ENCODE results near the gene OR2L5. TPM values are rescaled to one million over a fixed set of nuclear protein-coding genes. Genes with fewer than 3 reads are reported as not detected.

The OR2L5 gene, protein sequence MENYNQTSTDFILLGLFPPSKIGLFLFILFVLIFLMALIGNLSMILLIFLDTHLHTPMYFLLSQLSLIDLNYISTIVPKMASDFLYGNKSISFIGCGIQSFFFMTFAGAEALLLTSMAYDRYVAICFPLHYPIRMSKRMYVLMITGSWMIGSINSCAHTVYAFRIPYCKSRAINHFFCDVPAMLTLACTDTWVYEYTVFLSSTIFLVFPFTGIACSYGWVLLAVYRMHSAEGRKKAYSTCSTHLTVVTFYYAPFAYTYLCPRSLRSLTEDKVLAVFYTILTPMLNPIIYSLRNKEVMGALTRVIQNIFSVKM
- total RNA-seq (2022; extraction: Qiagen RNA extraction): not detected in 5 replicates

DNA sequence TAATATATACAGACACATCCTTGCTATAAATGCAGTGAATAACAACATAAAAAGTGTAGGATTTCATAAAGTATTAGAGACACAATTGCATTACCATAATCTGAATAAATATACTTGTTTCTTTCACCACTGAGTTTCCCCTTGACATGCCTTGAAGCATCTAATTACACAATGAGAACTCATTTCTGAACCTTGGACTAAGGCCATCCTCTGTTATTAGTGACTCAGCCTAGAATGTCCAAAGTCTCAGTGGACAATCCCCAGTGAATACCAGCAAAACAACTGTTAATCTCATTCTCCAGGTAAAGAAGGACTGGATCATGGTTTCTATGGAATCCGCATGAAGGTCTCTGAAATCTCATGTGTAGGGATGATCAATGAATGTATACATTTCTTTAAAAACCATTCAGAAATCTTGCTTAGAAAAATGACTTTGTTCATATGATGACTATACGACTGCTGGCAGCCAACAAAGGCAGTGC, at the start of gene OR2L5:
OR2L5 (plus strand) TSS at position 432 of the 482 bp plus-strand sequence. CDS start 8,288 bp downstream, outside the sequence.

DNA sequence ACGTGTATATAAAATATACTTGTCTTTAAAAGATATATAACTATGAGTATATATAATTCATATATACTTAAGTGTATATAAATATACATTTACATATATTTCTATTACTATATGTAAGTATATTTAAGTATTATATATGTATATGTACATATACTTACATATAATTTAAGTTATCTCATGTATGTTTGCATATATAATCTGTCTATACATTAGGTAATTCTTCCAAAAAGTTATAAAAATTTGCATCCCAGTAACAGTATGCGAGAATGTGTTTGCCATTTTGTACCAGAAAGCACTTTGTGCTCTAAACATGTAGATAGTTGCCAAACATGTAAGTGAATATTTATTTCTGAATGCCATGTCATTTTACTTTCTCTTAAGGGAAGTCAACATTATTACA, 48.5 kb upstream of the OR2L5 start, which contains the start of gene OR2AK2:
OR2AK2 (plus strand) TSS at position 301 of the 400 bp plus-strand sequence. CDS start 144 bp downstream, outside the sequence.

DNA sequence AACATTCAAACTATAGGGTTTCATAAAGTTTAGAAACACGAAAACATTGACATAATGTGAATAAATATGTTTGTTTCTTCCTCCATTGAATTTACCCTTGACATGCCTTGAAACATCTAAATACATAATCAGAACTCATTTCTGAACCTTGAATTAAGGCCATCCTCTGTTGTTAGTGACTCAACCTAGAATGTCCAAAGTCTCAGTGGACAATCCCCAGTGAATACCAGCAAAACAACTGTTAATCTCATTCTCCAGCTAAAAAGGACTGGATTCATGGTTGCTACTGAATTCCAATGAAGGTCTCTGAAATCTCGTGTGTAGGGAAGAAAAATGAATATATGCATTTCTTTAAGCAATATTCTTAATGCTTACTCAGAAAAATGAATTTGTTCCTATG, 16.3 kb downstream of the OR2L5 start, which contains the start of gene OR2L2:
OR2L2 (plus strand) TSS at position 301 of the 400 bp plus-strand sequence. CDS start 8,198 bp downstream, outside the sequence.

DNA sequence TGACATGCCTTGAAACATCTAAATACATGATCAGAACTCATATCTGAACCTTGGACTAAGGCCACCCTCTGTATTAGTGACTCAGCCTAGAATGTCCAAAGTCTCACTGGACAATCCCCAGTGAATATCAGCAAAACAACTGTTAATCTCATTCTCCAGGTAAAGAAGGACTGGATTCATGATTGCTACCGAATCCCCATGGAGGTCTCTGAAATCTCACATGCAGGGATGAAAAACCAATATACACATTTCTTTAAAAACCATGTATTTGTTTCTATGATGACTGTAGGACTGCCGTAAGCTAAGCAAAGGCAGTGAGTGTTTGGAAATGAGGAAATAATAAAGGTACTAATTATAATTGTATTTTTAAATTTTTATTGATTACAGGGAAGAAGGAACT, 33.1 kb downstream of the OR2L5 start, which contains the start of gene OR2L3:
OR2L3 (plus strand) TSS at position 301 of the 400 bp plus-strand sequence. CDS start 13,846 bp downstream, outside the sequence.

Other genes with a start within 250 kb of the OR2L5 start
- not detected in 5 replicates for gene OR14A16, start 189.5 kb upstream of the OR2L5 start, total RNA-seq (2022; extraction: Qiagen RNA extraction)
- gene OR11L1, start 171.8 kb upstream of the OR2L5 start, total RNA-seq (2022; extraction: Qiagen RNA extraction): not detected in 5 replicates
- gene TRIM58, start 156.5 kb upstream of the OR2L5 start, total RNA-seq (2022; extraction: Qiagen RNA extraction): not detected in 5 replicates
- gene OR2W3, start 118.1 kb upstream of the OR2L5 start, total RNA-seq (2022; extraction: Qiagen RNA extraction): not detected in 5 replicates
- gene OR2T8, start 93.4 kb upstream of the OR2L5 start, total RNA-seq (2022; extraction: Qiagen RNA extraction): not detected in 5 replicates
- gene OR2AJ1, start 88.8 kb upstream of the OR2L5 start, total RNA-seq (2022; extraction: Qiagen RNA extraction): not detected in 5 replicates
- not detected in 5 replicates for gene OR2L8, start 64.8 kb upstream of the OR2L5 start, total RNA-seq (2022; extraction: Qiagen RNA extraction)
- not detected in 5 replicates for gene OR2AK2, start 48.4 kb upstream of the OR2L5 start, total RNA-seq (2022; extraction: Qiagen RNA extraction)
- gene OR2L2, start 16.4 kb downstream of the OR2L5 start, total RNA-seq (2022; extraction: Qiagen RNA extraction): not detected in 5 replicates
- not detected in 5 replicates for gene OR2L3, start 33.2 kb downstream of the OR2L5 start, total RNA-seq (2022; extraction: Qiagen RNA extraction)
- gene OR2L13, start 81.5 kb downstream of the OR2L5 start, total RNA-seq (2022; extraction: Qiagen RNA extraction): not detected in 5 replicates
- gene OR2M5, start 131.5 kb downstream of the OR2L5 start, total RNA-seq (2022; extraction: Qiagen RNA extraction): not detected in 5 replicates
- gene OR2M2, start 161.2 kb downstream of the OR2L5 start, total RNA-seq (2022; extraction: Qiagen RNA extraction): not detected in 5 replicates
- not detected in 5 replicates for gene OR2M3, start 183.6 kb downstream of the OR2L5 start, total RNA-seq (2022; extraction: Qiagen RNA extraction)
- gene OR2M4, start 217.8 kb downstream of the OR2L5 start, total RNA-seq (2022; extraction: Qiagen RNA extraction): not detected in 5 replicates

All from A549 treated with AZD2906 at 1 μM for 4 hours (cell line).